ENCODE measurements around the gene VEPH1. TPM values are rescaled to one million over a fixed set of nuclear protein-coding genes. Genes with fewer than 3 reads are reported as not detected.

Gene VEPH1
- total and polyA plus RNA-seq, 2 donors (not counting 1 experiment from before 2014, with no cell fraction given), result not detected

DNA sequence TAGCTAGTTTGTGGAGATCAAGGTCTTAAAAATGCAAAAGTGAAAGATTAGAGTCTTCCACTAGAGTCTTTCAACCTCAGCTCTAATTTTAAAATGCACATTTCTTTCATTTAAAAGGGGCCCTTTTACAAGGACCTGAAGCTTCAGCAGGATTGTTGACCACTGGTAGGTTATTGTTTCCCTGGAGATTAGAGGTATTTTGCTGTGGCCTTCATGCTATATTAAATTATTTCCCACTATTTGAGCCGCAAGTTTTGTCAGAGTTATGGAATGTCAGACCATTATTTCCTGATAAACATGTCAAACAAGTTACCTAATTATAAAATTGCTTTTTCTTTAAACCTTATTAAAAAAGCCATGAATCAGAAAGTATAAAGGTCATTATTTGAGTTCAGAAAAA lies 240.2 kb downstream of the VEPH1 start:
- Histone ChIP-seq H3K4me1 (ENCODE audit: control insufficient read depth in 2 of 2, insufficient read depth in 2 of 2, low read length in 2 of 2) (no peaks in the 10 kb centered on the region), H4K20me1 (ENCODE audit: control insufficient read depth, insufficient read depth, low read length, poor library complexity, severe bottlenecking) (no peaks in the 10 kb centered on the region), H3K79me2 (ENCODE audit: control insufficient read depth, insufficient read depth, low read length) (no peaks in the 10 kb centered on the region), H3K9ac (ENCODE audit: low read length) (no peak overlapping the region), H3K4me2 (replicated peaks; ENCODE audit: low read depth, low read length, poor library complexity, severe bottlenecking) (no peak overlapping the region), H3K27ac (ENCODE audit: low read length in 2 of 2) (no peak overlapping the region), H3K36me3 (replicated peaks in 1 of 2; ENCODE audit: control extremely low read depth in 1 of 2, control insufficient read depth in 1 of 2, extremely low read depth in 1 of 2, insufficient read depth in 2 of 2, low read length in 1 of 2) (no peaks in the 10 kb centered on the region), H3K9me3 (ENCODE audit: control extremely low read depth in 1 of 3, control insufficient read depth in 2 of 3, insufficient read depth in 1 of 3, low read length in 2 of 3) (no peaks in the 10 kb centered on the region), H3K4me3 (ENCODE audit: control extremely low read depth in 1 of 5, extremely low read depth in 1 of 5, insufficient read depth in 1 of 5, low read depth in 2 of 5, low read length in 4 of 5) (no peak overlapping the region), H2AFZ (ENCODE audit: insufficient read depth, low read depth, low read length, poor library complexity, severe bottlenecking) (no peak overlapping the region), H3K27me3 (replicated peaks in 1 of 4; ENCODE audit: control extremely low read depth in 1 of 4, control insufficient read depth in 3 of 4, insufficient read depth in 4 of 4, low read length in 3 of 4) (no peaks in the 10 kb centered on the region)
- Mint-ChIP-seq H3K4me1 (no peaks in the 10 kb centered on the region), H3K9me3 (ENCODE audit: insufficient read depth) (no peaks in the 10 kb centered on the region), H3K27me3 (no peaks in the 10 kb centered on the region), H3K4me3 (no peak overlapping the region), H3K27ac (no peak overlapping the region)
- DNase-seq, result no peak
- intact Hi-C loops (cut with micrococcal nuclease), result no loop called here
- no peak for TF ChIP-seq EZH2 (IDR thresholded peaks at IDR 0.05; ENCODE audit: borderline replicate concordance, insufficient read depth, low read depth, low read length, poor library complexity, severe bottlenecking)
- TF ChIP-seq, protein P1, sequence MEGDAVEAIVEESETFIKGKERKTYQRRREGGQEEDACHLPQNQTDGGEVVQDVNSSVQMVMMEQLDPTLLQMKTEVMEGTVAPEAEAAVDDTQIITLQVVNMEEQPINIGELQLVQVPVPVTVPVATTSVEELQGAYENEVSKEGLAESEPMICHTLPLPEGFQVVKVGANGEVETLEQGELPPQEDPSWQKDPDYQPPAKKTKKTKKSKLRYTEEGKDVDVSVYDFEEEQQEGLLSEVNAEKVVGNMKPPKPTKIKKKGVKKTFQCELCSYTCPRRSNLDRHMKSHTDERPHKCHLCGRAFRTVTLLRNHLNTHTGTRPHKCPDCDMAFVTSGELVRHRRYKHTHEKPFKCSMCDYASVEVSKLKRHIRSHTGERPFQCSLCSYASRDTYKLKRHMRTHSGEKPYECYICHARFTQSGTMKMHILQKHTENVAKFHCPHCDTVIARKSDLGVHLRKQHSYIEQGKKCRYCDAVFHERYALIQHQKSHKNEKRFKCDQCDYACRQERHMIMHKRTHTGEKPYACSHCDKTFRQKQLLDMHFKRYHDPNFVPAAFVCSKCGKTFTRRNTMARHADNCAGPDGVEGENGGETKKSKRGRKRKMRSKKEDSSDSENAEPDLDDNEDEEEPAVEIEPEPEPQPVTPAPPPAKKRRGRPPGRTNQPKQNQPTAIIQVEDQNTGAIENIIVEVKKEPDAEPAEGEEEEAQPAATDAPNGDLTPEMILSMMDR (IDR thresholded peaks at IDR 0.05), result no peak
- no CpG with 5 or more reads among the region's 1 CpG for WGBS (ENCODE audit: insufficient coverage)
- CTCF ChIA-PET, result no interaction called here
- ATAC-seq (ENCODE audit: low read depth), result no peak
- POLR2A ChIA-PET, result no interaction called here

DNA sequence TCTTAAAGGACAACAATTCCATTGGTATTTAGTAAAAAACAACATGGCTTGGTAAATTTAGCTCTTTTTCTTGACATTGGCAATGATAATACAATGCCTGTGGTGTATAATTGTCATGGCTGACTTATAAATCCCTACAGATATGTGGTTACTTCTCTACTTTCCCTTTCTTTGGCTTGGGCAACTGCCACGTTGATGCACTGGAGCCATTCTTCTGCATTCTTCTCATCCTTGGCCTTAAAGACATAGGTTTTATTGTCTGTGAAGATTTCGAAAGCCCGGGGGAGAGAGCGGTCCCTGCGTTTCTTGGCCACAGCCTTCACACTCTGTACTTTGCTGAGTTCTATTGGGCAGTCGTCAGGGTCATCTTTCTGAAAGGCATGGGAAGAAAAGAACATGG lies 242.2 kb downstream of the VEPH1 start:
- Histone ChIP-seq H3K79me2 (ENCODE audit: control insufficient read depth, insufficient read depth, low read length) (no peaks in the 10 kb centered on the region), H3K9me3 (ENCODE audit: control extremely low read depth in 1 of 3, control insufficient read depth in 2 of 3, insufficient read depth in 1 of 3, low read length in 2 of 3) (no peaks in the 10 kb centered on the region), H3K4me3 (ENCODE audit: control extremely low read depth in 1 of 5, extremely low read depth in 1 of 5, insufficient read depth in 1 of 5, low read depth in 2 of 5, low read length in 4 of 5) (no peak overlapping the region), H2AFZ (ENCODE audit: insufficient read depth, low read depth, low read length, poor library complexity, severe bottlenecking) (no peak overlapping the region), H3K36me3 (replicated peaks in 1 of 2; ENCODE audit: control extremely low read depth in 1 of 2, control insufficient read depth in 1 of 2, extremely low read depth in 1 of 2, insufficient read depth in 2 of 2, low read length in 1 of 2) (no peaks in the 10 kb centered on the region), H3K4me2 (replicated peaks; ENCODE audit: low read depth, low read length, poor library complexity, severe bottlenecking) (no peak overlapping the region), H3K4me1 (ENCODE audit: control insufficient read depth in 2 of 2, insufficient read depth in 2 of 2, low read length in 2 of 2) (no peaks in the 10 kb centered on the region), H4K20me1 (ENCODE audit: control insufficient read depth, insufficient read depth, low read length, poor library complexity, severe bottlenecking) (no peaks in the 10 kb centered on the region), H3K9ac (ENCODE audit: low read length) (no peak overlapping the region), H3K27me3 (replicated peaks in 1 of 4; ENCODE audit: control extremely low read depth in 1 of 4, control insufficient read depth in 3 of 4, insufficient read depth in 4 of 4, low read length in 3 of 4) (no peaks in the 10 kb centered on the region), H3K27ac (ENCODE audit: low read length in 2 of 2) (no peak overlapping the region)
- ChIA-PET POLR2A (no interaction called here), CTCF (interaction anchor here (0.7 kb wide), 1 partner anchor 21 kb away, joined by 4 read pairs; no protein-coding TSS in a partner anchor)
- ATAC-seq (ENCODE audit: low read depth), result no peak
- WGBS (ENCODE audit: insufficient coverage), result 95% methylated on average over 5 of the region's 6 CpGs
- intact Hi-C loops (cut with micrococcal nuclease), result no loop called here
- no peak for TF ChIP-seq EZH2 (IDR thresholded peaks at IDR 0.05; ENCODE audit: borderline replicate concordance, insufficient read depth, low read depth, low read length, poor library complexity, severe bottlenecking)
- TF ChIP-seq, protein P1 (IDR thresholded peaks at IDR 0.05), result no peak
- Mint-ChIP-seq H3K4me3 (no peak overlapping the region), H3K9me3 (ENCODE audit: insufficient read depth) (no peaks in the 10 kb centered on the region), H3K4me1 (no peaks in the 10 kb centered on the region), H3K27ac (no peak overlapping the region), H3K27me3 (no peaks in the 10 kb centered on the region)
- DNase-seq, result no peak

Data from B cell (primary cell).